Spleen (tissue), 7 donors: Measurements from ENCODE around the gene SPATA1.

Experiments used
- POLR2A ChIP-seq, 3 donors: fragments of 450-650 bp; IDR thresholded peaks; one replicate each; pipeline ENCODE4 v1.5.1; 2017; ENCODE audit warnings: antibody characterized with exemption in 3 of 3, mild to moderate bottlenecking in 1 of 3
- TF ChIP-seq, protein P1 (sequence below), 11 experiments: fragments of 200-600 bp in 7 of 11; fragments of 450-650 bp in 4 of 11; sonication (generic) in 4 of 11; IDR thresholded peaks in 8 of 11; conservative IDR thresholded peaks in 3 of 11; 1 replicate in 7 of 11; 2 replicates in 4 of 11; pipeline versions ENCODE4 v1.4.0 to v1.8.0; 2016 to 2021; ENCODE audit warnings: antibody characterized with exemption in 11 of 11, inconsistent platforms in 4 of 11, mild to moderate bottlenecking in 1 of 11
- donor health status: DM: no; HTN: no; CAD: no; lungs with moderate emphysema.
- donor health status: DM: no; HTN: no; CAD: no.
- donor health status: DM: no; HTN: no; CAD: no.

DNA sequence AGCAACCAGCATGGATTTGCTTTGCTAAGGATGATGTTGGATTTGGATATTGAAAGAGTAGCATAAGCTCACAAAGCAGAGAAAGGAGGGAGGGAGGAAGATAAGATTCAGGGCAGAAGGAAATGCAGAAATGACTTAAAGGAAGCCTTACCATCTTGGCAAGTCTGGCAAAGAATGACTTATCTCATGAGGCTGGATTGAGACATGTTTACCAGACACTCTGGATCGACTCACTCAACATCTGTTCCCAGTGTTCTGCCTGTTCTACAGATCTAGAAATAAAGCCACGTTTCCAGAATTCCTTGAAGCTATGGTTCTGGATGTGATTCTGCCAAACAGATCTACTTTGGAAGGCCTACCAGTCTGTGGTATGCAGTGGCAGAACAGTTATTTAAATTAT, 106.8 kb downstream of the SPATA1 start:
- TF ChIP-seq, protein P1, sequence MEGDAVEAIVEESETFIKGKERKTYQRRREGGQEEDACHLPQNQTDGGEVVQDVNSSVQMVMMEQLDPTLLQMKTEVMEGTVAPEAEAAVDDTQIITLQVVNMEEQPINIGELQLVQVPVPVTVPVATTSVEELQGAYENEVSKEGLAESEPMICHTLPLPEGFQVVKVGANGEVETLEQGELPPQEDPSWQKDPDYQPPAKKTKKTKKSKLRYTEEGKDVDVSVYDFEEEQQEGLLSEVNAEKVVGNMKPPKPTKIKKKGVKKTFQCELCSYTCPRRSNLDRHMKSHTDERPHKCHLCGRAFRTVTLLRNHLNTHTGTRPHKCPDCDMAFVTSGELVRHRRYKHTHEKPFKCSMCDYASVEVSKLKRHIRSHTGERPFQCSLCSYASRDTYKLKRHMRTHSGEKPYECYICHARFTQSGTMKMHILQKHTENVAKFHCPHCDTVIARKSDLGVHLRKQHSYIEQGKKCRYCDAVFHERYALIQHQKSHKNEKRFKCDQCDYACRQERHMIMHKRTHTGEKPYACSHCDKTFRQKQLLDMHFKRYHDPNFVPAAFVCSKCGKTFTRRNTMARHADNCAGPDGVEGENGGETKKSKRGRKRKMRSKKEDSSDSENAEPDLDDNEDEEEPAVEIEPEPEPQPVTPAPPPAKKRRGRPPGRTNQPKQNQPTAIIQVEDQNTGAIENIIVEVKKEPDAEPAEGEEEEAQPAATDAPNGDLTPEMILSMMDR (IDR thresholded peaks at IDR 0.05 in 8 of 11, conservative IDR thresholded peaks at IDR 0.05 in 3 of 11) = no peak
- no peak for TF ChIP-seq POLR2A (IDR thresholded peaks at IDR 0.05)
